HepG2 (cell line): Measurements from ENCODE around the gene BAIAP2L1. TPM values are rescaled to one million over a fixed set of nuclear protein-coding genes. Genes with fewer than 3 reads are reported as not detected.

ENCODE experiments used
- CAMTA2 ChIP-seq: sonication (generic); formaldehyde crosslinking; IDR thresholded peaks from 2 replicates; pipeline ENCODE4 v1.4.0; 2020; ENCODE audit warnings: mild to moderate bottlenecking, missing genetic modification reagents, borderline replicate concordance
- EHMT2 ChIP-seq: fragments of 200-600 bp; sonication (generic); IDR thresholded peaks from 2 replicates; pipeline ENCODE4 v1.7.0; 2017; ENCODE audit warnings: antibody characterized with exemption, low read depth, low read length, borderline replicate concordance
- FOSL1 ChIP-seq: sonication (generic); formaldehyde crosslinking; IDR thresholded peaks from 2 replicates; pipeline ENCODE4 v1.9.0; 2021; ENCODE audit warnings: missing genetic modification reagents, borderline replicate concordance
- FOXK2 ChIP-seq: fragments of 450-650 bp; IDR thresholded peaks from 2 replicates; pipeline ENCODE4 v1.6.1; 2016
- MEIS1 ChIP-seq: sonication (generic); formaldehyde crosslinking; IDR thresholded peaks from 2 replicates; pipeline ENCODE4 v1.9.0; 2021; ENCODE audit warnings: mild to moderate bottlenecking, missing genetic modification reagents, moderate library complexity, borderline replicate concordance
- PRMT3 ChIP-seq: sonication (generic); formaldehyde crosslinking; IDR thresholded peaks from 2 replicates; pipeline ENCODE4 v1.8.1; 2022; ENCODE audit warnings: low read depth, mild to moderate bottlenecking, moderate library complexity, missing genetic modification reagents, borderline replicate concordance
- SIX4 ChIP-seq: sonication (generic); formaldehyde crosslinking; IDR thresholded peaks from 2 replicates; pipeline ENCODE4 v1.4.0; 2020; ENCODE audit warnings: missing genetic modification reagents
- ZC3H4 ChIP-seq: sonication (generic); formaldehyde crosslinking; IDR thresholded peaks from 2 replicates; pipeline ENCODE4 v1.4.0; 2020; ENCODE audit warnings: missing genetic modification reagents, borderline replicate concordance
- ZMAT3 ChIP-seq: sonication (generic); formaldehyde crosslinking; conservative IDR thresholded peaks from 2 replicates; pipeline ENCODE4 v1.7.0; 2021; ENCODE audit warnings: missing genetic modification reagents
- ZNF10 ChIP-seq: sonication (generic); formaldehyde crosslinking; IDR thresholded peaks from 2 replicates; pipeline ENCODE4 v1.4.0; 2020; ENCODE audit warnings: mild to moderate bottlenecking, low read depth, missing genetic modification reagents, borderline replicate concordance
- ZNF207 ChIP-seq: fragments of 450-650 bp; IDR thresholded peaks from 2 replicates; pipeline ENCODE4 v1.6.1; 2016; ENCODE audit warnings: antibody characterized with exemption, borderline replicate concordance
- ZNF672 ChIP-seq: sonication (generic); formaldehyde crosslinking; IDR thresholded peaks from 2 replicates; pipeline ENCODE4 v1.8.1; 2022; ENCODE audit warnings: missing genetic modification reagents
- ZNF788 ChIP-seq: sonication (generic); formaldehyde crosslinking; IDR thresholded peaks from 2 replicates; pipeline ENCODE4 v1.5.0; 2020; ENCODE audit warnings: mild to moderate bottlenecking, missing genetic modification reagents, borderline replicate concordance
- polyA plus RNA-seq, 8 experiments: library from polyadenylated mRNA; depleted of rRNA in 3 of 8; stranded (reverse) in 7 of 8; unstranded in 1 of 8; fragments of >200 nt; fragmentation: Illumina TruSeq in 4 of 8; extraction: Trizol in 4 of 8; gene quantifications; 2 replicates each; pipeline versions ENCODE4 v1.2.1 to v1.2.3, GENCODE V29; 2011 to 2016; ENCODE audit warnings: low read depth in 4 of 8, missing spikeins in 1 of 8, mixed read lengths in 1 of 8; ENCODE audit not compliant: insufficient read depth in 1 of 8
- total RNA-seq, 5 experiments: library from RNA; depleted of rRNA; stranded (reverse); fragments of >200 nt; fragmentation: Illumina TruSeq; extraction: Trizol; gene quantifications; 2 replicates each; pipeline ENCODE4 v1.2.3, GENCODE V29; 2016; ENCODE audit warnings: low read depth in 1 of 5
- TF ChIP-seq, protein P1 (sequence below): IDR thresholded peaks from 2 replicates; pipeline ENCODE4 v1.6.1; 2016; ENCODE audit warnings: mild to moderate bottlenecking
- TF ChIP-seq, protein P2 (sequence below), 2 experiments: sonication (generic) in 1 of 2; formaldehyde crosslinking in 1 of 2; IDR thresholded peaks; 2 replicates each; pipeline versions ENCODE4 v1.4.0 to v1.6.1; 2018 to 2020; ENCODE audit warnings: missing genetic modification reagents in 2 of 2, borderline replicate concordance in 1 of 2, low read depth in 1 of 2, mild to moderate bottlenecking in 1 of 2, missing biosample characterization in 1 of 2
- TF ChIP-seq, protein P3 (sequence below): sonication (generic); formaldehyde crosslinking; IDR thresholded peaks from 2 replicates; pipeline ENCODE4 v1.4.0; 2020; ENCODE audit warnings: missing genetic modification reagents, borderline replicate concordance
- TF ChIP-seq, protein P4 (sequence below): sonication (generic); formaldehyde crosslinking; IDR thresholded peaks from 2 replicates; pipeline ENCODE4 v1.4.0; 2020; ENCODE audit warnings: missing genetic modification reagents
- TF ChIP-seq, protein P5 (sequence below): sonication (generic); formaldehyde crosslinking; IDR thresholded peaks from 2 replicates; pipeline ENCODE4 v1.8.1; 2023; ENCODE audit warnings: mild to moderate bottlenecking, moderate library complexity, missing genetic modification reagents
- TF ChIP-seq, protein P6 (sequence below): sonication (generic); formaldehyde crosslinking; conservative IDR thresholded peaks from 2 replicates; pipeline ENCODE4 v1.8.0; 2022; ENCODE audit warnings: low read depth, missing genetic modification reagents

Gene BAIAP2L1
- total and polyA plus RNA-seq, 2 of the 13 experiments (the other 11 are each of a cell fraction or from before 2014, with no cell fraction given), result 13.0 to 21.5 TPM

DNA sequence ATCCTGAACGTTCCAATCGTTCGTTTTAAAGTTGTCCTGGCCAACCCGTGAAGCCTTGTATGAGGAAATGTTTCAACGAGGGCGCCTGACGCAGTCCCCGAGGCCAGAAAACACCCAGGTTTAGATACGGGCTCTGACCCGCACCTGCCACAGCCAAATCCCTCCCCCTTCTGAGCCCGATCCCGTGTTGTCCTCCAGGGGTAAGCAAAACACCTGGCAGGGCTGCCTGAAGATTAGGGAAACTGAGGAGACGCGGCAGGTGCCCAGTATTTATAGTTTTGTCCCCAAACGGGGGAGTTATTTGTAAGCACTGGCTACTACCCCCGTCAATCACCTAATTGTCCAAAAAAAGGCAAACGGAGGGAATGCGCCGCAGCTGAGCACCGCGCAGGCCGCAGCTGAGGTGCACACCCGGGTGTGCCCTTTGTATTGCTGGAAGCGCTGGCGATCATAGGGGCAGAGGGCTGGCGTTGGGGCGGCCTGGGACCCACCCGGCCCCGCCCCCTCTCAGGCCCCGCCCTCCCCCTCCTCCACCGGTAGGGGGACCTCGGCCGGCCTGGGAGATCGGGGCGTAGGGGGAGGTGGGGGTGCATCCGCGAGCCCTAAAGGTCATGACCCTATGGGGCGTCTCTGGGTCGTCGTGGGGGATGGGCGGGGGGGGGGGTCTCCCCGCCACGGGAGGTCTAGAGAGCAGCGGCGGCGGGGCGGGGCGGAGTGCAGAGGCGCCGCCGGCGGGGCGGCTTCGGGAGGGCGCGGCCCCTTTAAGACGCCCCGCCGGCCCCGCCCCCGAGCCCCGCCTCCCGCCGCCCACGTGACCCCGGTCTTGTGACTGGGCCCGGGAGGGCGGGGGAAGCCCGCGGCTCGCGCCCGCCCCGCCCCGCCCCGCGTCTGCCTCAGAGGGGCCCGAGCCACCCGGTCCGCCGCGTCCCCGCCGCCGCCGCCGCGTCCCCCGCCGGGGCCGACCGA, 119.8 kb downstream of the BAIAP2L1 start, which contains the start of gene BRI3 (continued):
- TF ChIP-seq, protein P1, sequence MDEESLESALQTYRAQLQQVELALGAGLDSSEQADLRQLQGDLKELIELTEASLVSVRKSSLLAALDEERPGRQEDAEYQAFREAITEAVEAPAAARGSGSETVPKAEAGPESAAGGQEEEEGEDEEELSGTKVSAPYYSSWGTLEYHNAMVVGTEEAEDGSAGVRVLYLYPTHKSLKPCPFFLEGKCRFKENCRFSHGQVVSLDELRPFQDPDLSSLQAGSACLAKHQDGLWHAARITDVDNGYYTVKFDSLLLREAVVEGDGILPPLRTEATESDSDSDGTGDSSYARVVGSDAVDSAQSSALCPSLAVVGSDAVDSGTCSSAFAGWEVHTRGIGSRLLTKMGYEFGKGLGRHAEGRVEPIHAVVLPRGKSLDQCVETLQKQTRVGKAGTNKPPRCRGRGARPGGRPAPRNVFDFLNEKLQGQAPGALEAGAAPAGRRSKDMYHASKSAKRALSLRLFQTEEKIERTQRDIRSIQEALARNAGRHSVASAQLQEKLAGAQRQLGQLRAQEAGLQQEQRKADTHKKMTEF (CRISPR knock-in tag), result no peak; the same call in 1 of the 2 replicates
- TF ChIP-seq, protein P2, sequence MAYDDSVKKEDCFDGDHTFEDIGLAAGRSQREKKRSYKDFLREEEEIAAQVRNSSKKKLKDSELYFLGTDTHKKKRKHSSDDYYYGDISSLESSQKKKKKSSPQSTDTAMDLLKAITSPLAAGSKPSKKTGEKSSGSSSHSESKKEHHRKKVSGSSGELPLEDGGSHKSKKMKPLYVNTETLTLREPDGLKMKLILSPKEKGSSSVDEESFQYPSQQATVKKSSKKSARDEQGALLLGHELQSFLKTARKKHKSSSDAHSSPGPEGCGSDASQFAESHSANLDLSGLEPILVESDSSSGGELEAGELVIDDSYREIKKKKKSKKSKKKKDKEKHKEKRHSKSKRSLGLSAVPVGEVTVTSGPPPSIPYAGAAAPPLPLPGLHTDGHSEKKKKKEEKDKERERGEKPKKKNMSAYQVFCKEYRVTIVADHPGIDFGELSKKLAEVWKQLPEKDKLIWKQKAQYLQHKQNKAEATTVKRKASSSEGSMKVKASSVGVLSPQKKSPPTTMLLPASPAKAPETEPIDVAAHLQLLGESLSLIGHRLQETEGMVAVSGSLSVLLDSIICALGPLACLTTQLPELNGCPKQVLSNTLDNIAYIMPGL (CRISPR knock-in tag; IDR thresholded peaks at IDR 0.05; ENCODE audit: borderline replicate concordance in 1 of 2, low read depth in 1 of 2), result peak in 1 of 2 experiments; percentile 34; a peak in 1 of 4 replicates
- TF ChIP-seq ZC3H4 (CRISPR knock-in tag) (no peak), ZNF10 (CRISPR knock-in tag) (no peak), PRMT3 (CRISPR knock-in tag) (no peak), ZNF207 (no peak), SIX4 (CRISPR knock-in tag) (no peak), MEIS1 (CRISPR knock-in tag) (no peak), ZNF788 (CRISPR knock-in tag) (peak; percentile 70; the same call in 1 of the 2 replicates), EHMT2 (no peak), ZNF672 (CRISPR knock-in tag) (no peak), ZMAT3 (0 out of 2 replicates have a peak, but pooled peaks have one; percentile 46), CAMTA2 (no peak), FOSL1 (CRISPR knock-in tag) (no peak), FOXK2 (no peak)
- TF ChIP-seq, protein P3, sequence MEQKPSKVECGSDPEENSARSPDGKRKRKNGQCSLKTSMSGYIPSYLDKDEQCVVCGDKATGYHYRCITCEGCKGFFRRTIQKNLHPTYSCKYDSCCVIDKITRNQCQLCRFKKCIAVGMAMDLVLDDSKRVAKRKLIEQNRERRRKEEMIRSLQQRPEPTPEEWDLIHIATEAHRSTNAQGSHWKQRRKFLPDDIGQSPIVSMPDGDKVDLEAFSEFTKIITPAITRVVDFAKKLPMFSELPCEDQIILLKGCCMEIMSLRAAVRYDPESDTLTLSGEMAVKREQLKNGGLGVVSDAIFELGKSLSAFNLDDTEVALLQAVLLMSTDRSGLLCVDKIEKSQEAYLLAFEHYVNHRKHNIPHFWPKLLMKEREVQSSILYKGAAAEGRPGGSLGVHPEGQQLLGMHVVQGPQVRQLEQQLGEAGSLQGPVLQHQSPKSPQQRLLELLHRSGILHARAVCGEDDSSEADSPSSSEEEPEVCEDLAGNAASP (CRISPR knock-in tag), result no peak
- TF ChIP-seq, protein P4, sequence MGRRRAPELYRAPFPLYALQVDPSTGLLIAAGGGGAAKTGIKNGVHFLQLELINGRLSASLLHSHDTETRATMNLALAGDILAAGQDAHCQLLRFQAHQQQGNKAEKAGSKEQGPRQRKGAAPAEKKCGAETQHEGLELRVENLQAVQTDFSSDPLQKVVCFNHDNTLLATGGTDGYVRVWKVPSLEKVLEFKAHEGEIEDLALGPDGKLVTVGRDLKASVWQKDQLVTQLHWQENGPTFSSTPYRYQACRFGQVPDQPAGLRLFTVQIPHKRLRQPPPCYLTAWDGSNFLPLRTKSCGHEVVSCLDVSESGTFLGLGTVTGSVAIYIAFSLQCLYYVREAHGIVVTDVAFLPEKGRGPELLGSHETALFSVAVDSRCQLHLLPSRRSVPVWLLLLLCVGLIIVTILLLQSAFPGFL (CRISPR knock-in tag), result no peak
- TF ChIP-seq, protein P5, sequence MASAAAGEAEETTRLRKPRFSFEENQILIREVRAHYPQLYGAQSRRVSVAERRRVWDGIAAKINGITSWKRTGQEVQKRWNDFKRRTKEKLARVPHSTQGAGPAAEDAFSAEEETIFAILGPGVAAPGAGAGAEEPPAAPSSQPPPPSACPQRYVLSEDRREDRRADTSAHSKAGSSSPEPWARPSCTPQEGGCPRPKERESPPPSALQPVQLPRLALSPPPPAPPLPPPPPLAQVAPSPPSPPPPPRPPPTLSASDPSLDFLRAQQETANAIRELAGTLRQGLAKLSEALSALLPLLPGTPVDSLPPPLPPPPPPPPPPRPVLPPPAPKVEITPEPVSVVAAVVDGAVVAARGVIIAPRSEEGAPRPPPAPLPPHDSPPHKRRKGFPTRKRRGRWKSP, result no peak; the same call in 1 of the 2 replicates
- TF ChIP-seq, protein P6, sequence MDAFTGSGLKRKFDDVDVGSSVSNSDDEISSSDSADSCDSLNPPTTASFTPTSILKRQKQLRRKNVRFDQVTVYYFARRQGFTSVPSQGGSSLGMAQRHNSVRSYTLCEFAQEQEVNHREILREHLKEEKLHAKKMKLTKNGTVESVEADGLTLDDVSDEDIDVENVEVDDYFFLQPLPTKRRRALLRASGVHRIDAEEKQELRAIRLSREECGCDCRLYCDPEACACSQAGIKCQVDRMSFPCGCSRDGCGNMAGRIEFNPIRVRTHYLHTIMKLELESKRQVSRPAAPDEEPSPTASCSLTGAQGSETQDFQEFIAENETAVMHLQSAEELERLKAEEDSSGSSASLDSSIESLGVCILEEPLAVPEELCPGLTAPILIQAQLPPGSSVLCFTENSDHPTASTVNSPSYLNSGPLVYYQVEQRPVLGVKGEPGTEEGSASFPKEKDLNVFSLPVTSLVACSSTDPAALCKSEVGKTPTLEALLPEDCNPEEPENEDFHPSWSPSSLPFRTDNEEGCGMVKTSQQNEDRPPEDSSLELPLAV (CRISPR knock-in tag), result no peak
